Calu3 (cell line): ENCODE results near the gene RPH3AL. TPM values are rescaled to one million over a fixed set of nuclear protein-coding genes. Genes with fewer than 3 reads are reported as not detected.
"Not testable (repeated sequence)": the region's sequence is repeated elsewhere in the genome, so short reads cannot be mapped to it uniquely, and the experiment has no call there.

Experiments
- BruUV-seq: library from RNA; stranded (reverse); fragments of 400-500 nt; replicated peaks from 2 replicates; lab custom pipeline; 2021; lab: Mats Ljungman, UMichigan
- CTCF ChIA-PET: fragments of 300-600 bp; sonication (Branson Sonifier 250); formaldehyde crosslinking; loops from one replicate; lab custom pipeline; 2022; ENCODE audit warnings: antibody characterized with exemption; lab: Charles Lee
- DNase-seq: peaks from one replicate; pipeline ENCODE4 v3.0.0; 2022
- H3K27ac Mint-ChIP-seq: one replicate; pipeline ENCODE4 v1.8.0; 2022; ENCODE audit warnings: mixed read lengths; ENCODE audit not compliant: unreplicated experiment
- H3K27me3 Mint-ChIP-seq: one replicate; pipeline ENCODE4 v1.8.0; 2022; ENCODE audit warnings: mixed read lengths; ENCODE audit not compliant: unreplicated experiment
- H3K36me3 Mint-ChIP-seq: one replicate; pipeline ENCODE4 v1.8.0; 2022; ENCODE audit warnings: mild to moderate bottlenecking, moderate library complexity, mixed read lengths; ENCODE audit not compliant: insufficient read depth, unreplicated experiment
- H3K4me1 Mint-ChIP-seq: one replicate; pipeline ENCODE4 v1.8.0; 2022; ENCODE audit warnings: mild to moderate bottlenecking, low read depth, mixed read lengths; ENCODE audit not compliant: unreplicated experiment
- H3K4me3 Mint-ChIP-seq: one replicate; pipeline ENCODE4 v1.8.0; 2022; ENCODE audit warnings: mild to moderate bottlenecking, low read depth, moderate library complexity, mixed read lengths; ENCODE audit not compliant: unreplicated experiment
- H3K9me3 Mint-ChIP-seq: one replicate; pipeline ENCODE4 v1.8.0; 2022; ENCODE audit warnings: low read depth, mixed read lengths; ENCODE audit not compliant: unreplicated experiment
- intact Hi-C: fragments of 100-400 bp; cut with micrococcal nuclease; formaldehyde crosslinking; loops from one replicate; pipeline ENCODE4 v1.10.0; 2022; ENCODE audit not compliant: unreplicated experiment
- total RNA-seq: library from RNA; stranded (reverse); gene quantifications from 2 replicates; pipeline ENCODE4 v1.2.3, GENCODE V29; 2022
- TF ChIP-seq, protein P1 (sequence below): fragments of 200-600 bp; IDR thresholded peaks from one replicate; pipeline ENCODE4 v1.8.0; 2022; ENCODE audit warnings: antibody characterized with exemption; ENCODE audit not compliant: unreplicated experiment

RPH3AL gene
- total RNA-seq, 1 experiment from 2014 or later = 14.1 TPM

DNA sequence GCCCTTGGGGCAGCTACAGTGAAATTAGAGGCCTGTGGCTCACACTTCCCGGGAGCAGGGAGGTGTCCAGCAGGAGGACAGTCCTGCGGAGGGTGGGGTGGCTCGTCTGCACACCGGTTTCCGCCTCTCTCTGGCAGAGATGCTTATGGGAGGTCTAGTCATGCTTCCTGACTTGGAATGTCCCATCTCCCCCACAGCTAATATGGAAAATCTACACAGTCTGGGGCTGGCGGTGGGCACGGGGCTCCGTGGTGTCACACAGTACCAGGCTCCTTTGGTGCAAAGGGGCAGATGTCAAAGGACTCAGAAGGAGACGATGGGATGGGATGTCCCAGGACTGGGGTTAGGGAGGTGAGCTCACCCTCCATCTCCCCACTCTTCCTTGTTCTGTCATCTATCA is 127.1 kb downstream of the RPH3AL start:
- Mint-ChIP-seq H3K27me3 (no peaks in the 10 kb centered on the region), H3K27ac (no peak overlapping the region), H3K9me3 (no peaks in the 10 kb centered on the region), H3K4me3 (no peak overlapping the region), H3K4me1 (no peaks in the 10 kb centered on the region), H3K36me3 (no peaks in the 10 kb centered on the region)
- TF ChIP-seq, protein P1, sequence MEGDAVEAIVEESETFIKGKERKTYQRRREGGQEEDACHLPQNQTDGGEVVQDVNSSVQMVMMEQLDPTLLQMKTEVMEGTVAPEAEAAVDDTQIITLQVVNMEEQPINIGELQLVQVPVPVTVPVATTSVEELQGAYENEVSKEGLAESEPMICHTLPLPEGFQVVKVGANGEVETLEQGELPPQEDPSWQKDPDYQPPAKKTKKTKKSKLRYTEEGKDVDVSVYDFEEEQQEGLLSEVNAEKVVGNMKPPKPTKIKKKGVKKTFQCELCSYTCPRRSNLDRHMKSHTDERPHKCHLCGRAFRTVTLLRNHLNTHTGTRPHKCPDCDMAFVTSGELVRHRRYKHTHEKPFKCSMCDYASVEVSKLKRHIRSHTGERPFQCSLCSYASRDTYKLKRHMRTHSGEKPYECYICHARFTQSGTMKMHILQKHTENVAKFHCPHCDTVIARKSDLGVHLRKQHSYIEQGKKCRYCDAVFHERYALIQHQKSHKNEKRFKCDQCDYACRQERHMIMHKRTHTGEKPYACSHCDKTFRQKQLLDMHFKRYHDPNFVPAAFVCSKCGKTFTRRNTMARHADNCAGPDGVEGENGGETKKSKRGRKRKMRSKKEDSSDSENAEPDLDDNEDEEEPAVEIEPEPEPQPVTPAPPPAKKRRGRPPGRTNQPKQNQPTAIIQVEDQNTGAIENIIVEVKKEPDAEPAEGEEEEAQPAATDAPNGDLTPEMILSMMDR = no peak
- DNase-seq = no peak
- no TSS peak for BruUV-seq
- CTCF ChIA-PET = no interaction called here
- intact Hi-C loops = no loop called here

DNA sequence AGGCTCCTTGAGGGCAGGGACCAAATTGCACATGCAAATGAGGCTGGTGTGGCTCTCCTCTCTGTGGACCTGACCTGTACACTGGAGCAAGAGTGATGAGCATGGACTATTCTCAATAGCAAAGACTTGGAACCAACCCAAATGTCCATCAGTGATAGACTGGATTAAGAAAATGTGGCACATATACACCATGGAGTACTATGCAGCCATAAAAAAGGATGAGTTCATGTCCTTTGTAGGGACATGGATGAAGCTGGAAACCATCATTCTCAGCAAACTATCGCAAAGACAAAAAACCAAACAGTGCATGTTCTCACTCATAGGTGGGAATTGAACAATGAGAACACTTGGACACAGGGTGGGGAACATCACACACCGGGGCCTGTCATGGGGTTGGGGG is 128.0 kb downstream of the RPH3AL start:
- BruUV-seq = not testable (repeated sequence)

DNA sequence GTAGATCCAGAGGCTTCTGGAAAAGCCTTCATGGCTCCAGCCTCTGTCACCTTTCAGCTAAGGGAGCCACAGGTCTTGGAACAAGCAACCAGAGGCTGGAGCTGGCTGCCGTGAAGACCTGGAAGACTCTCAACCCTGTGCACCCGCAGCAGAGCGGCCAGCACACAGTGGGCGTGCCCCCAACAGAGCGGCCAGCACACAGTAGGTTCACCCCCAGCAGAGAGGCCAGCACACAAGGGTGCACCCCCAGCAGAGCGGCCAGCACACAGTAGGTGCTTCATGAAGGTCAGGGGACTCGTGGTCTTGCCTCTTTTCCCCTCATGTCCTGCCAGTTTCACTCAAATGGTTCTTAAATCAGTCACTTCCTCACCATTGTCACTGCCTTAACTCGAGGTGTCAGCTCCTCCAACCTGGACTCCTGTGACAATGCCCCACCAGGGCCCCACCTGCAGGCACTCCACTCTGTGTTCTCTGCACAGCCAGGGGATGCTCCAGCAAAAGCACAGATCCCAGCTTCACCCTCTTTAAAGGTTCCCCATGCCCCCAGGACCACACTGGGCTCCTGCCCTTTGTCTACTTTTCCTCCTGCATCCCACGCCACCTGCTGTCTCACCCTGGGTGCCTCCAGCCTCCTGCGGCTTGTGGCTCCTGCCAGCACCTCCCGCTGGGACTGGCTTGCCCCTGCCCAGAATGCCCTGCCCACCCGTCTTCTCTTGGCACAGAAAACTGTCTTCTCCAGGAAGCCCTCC is 128.7 kb downstream of the RPH3AL start:
- TF ChIP-seq, protein P1 = no peak
- no peak overlapping the region for H3K27ac Mint-ChIP-seq
- no peaks in the 10 kb centered on the region for H3K9me3 Mint-ChIP-seq
- intact Hi-C loops = no loop called here
- no peaks in the 10 kb centered on the region for H3K27me3 Mint-ChIP-seq
- no peaks in the 10 kb centered on the region for H3K36me3 Mint-ChIP-seq
- BruUV-seq = no TSS peak
- H3K4me3 Mint-ChIP-seq = no peak overlapping the region
- CTCF ChIA-PET = interaction anchor here (0.5 kb wide), 1 partner anchor 466 kb away, joined by 6 read pairs; no protein-coding TSS in a partner anchor
- H3K4me1 Mint-ChIP-seq = no peaks in the 10 kb centered on the region
- no peak for DNase-seq

More for the DNA sequence above, 128.0 kb downstream of the RPH3AL start:
- DNase-seq, H3K36me3 Mint-ChIP-seq, H3K27ac Mint-ChIP-seq, H3K27me3 Mint-ChIP-seq, H3K4me3 Mint-ChIP-seq, H3K9me3 Mint-ChIP-seq, CTCF ChIA-PET, H3K4me1 Mint-ChIP-seq, intact Hi-C loops: not testable (repeated sequence)

DNA sequence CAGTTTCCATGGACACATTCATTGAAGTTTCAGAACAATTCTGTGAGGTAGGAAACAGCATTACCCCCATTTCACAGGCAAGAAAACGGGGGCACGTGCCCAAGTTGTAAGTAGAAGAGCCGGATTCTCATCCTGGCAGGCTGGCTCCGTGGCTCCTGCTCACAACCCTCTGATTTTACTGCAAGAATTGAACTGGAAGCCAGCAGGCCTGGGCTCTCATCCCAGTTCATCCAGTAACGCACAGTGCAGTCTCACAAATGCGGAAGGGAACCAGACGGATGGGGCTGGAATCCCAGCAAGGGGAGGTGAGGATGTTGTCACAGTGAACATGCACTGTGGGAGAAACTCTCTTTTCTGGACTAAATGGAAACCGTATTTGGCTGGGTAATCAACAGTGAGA is 130.4 kb downstream of the RPH3AL start:
- no peak overlapping the region for H3K4me3 Mint-ChIP-seq
- BruUV-seq = no TSS peak
- H3K27ac Mint-ChIP-seq = no peak overlapping the region
- CTCF ChIA-PET = no interaction called here
- H3K4me1 Mint-ChIP-seq = no peaks in the 10 kb centered on the region
- no peaks in the 10 kb centered on the region for H3K36me3 Mint-ChIP-seq
- TF ChIP-seq, protein P1 = no peak
- no peaks in the 10 kb centered on the region for H3K9me3 Mint-ChIP-seq
- DNase-seq = no peak
- intact Hi-C loops = no loop called here
- no peaks in the 10 kb centered on the region for H3K27me3 Mint-ChIP-seq

DNA sequence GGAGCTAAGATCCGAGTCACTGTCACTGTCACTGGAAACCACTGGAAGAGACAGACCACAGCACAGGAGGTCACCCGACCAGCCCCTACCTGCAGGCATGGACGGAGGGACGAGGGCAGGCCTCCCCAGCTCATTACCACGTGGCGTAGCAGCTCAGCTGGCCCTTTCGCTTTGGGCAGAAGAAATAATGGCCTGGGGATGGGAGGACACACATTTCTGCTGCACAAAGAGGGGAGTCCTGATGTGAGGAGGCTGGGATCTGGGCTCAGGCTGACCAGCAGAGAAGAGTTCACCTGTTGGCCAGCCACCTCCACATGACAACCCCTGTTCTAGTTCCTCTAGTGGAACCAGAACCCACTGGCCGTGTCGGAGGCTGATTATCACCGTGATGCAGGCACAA is 132.9 kb downstream of the RPH3AL start:
- CTCF ChIA-PET = no interaction called here
- Mint-ChIP-seq H3K27ac (no peak overlapping the region), H3K4me1 (no peaks in the 10 kb centered on the region), H3K9me3 (no peaks in the 10 kb centered on the region), H3K27me3 (no peaks in the 10 kb centered on the region), H3K36me3 (no peaks in the 10 kb centered on the region), H3K4me3 (no peak overlapping the region)
- BruUV-seq = no TSS peak
- no peak for DNase-seq
- intact Hi-C loops = no loop called here
- TF ChIP-seq, protein P1 = no peak
